Osteoblast (primary cell): ENCODE data around the gene RNGTT. TPM values are rescaled to one million over a fixed set of nuclear protein-coding genes. Genes with fewer than 3 reads are reported as not detected.

ENCODE experiments used
- DNase-seq: peaks from one replicate; pipeline ENCODE4 v3.0.0; 2011; ENCODE audit warnings: low spot score, mixed read lengths; ENCODE audit not compliant: insufficient read length; ENCODE audit errors: missing footprints
- H2AFZ ChIP-seq: 2 replicates; pipeline ENCODE4 v1.6.0; 2011; ENCODE audit warnings: mild to moderate bottlenecking, low read length
- H3K27ac ChIP-seq: 2 replicates; pipeline ENCODE4 v1.5.1; 2011; ENCODE audit warnings: mild to moderate bottlenecking, low read depth, low read length, moderate library complexity
- H3K27me3 ChIP-seq: 2 replicates; pipeline ENCODE4 v1.6.0; 2012; ENCODE audit warnings: mild to moderate bottlenecking, control low read depth, inconsistent platforms, low read length, moderate library complexity; ENCODE audit not compliant: insufficient read depth
- H3K36me3 ChIP-seq: 2 replicates; pipeline ENCODE4 v1.5.1; 2011; ENCODE audit warnings: mild to moderate bottlenecking, low read length, control low read depth, moderate library complexity; ENCODE audit not compliant: insufficient read depth
- H3K4me1 ChIP-seq: 2 replicates; pipeline ENCODE4 v1.5.1; 2011; ENCODE audit warnings: mild to moderate bottlenecking, low read length, control low read depth, moderate library complexity; ENCODE audit not compliant: insufficient read depth
- H3K4me2 ChIP-seq: 2 replicates; pipeline ENCODE4 v1.6.0; 2011; ENCODE audit warnings: mild to moderate bottlenecking, low read length; ENCODE audit not compliant: insufficient read depth
- H3K4me3 ChIP-seq: fragments of 200-600 bp; sonication (generic); 3 replicates; pipeline ENCODE4 v1.5.1; 2012; ENCODE audit warnings: mild to moderate bottlenecking, low read length, inconsistent platforms; ENCODE audit not compliant: insufficient read depth
- H3K79me2 ChIP-seq: 2 replicates; pipeline ENCODE4 v1.6.0; 2012; ENCODE audit warnings: mild to moderate bottlenecking, low read length, control low read depth, inconsistent platforms; ENCODE audit not compliant: insufficient read depth
- H3K9me3 ChIP-seq: 2 replicates; pipeline ENCODE4 v1.5.1; 2011; ENCODE audit warnings: low read depth, low read length, control low read depth
- H4K20me1 ChIP-seq: 2 replicates; pipeline ENCODE4 v1.6.0; 2012; ENCODE audit warnings: mild to moderate bottlenecking, low read length, control low read depth; ENCODE audit not compliant: insufficient read depth
- CTCF ChIP-seq: IDR thresholded peaks from 2 replicates; pipeline ENCODE4 v1.5.1; 2011; ENCODE audit warnings: mild to moderate bottlenecking, low read depth, low read length, moderate library complexity; ENCODE audit errors: extremely low read depth
- total RNA-seq: library from RNA; depleted of rRNA; stranded (reverse); fragments of >200 nt; gene quantifications from 2 replicates; pipeline ENCODE4 v1.2.3, GENCODE V29; 2012

Gene RNGTT
- total RNA-seq, 1 donor: 19.2 TPM

GRCh38 chr6:88669475-88669874 lies 293.9 kb downstream of the RNGTT start:
- H3K27me3 ChIP-seq: no peaks in the 10 kb centered on the region

GRCh38 chr6:88666901-88667300 lies 296.5 kb downstream of the RNGTT start:
- Histone ChIP-seq H3K36me3 (peaks cover 3% of the 10 kb centered on the region), H3K27ac (no peak overlapping the region), H4K20me1 (peaks cover 3% of the 10 kb centered on the region), H3K4me3 (no peak overlapping the region), H3K9me3 (peaks cover 6% of the 10 kb centered on the region), H3K79me2 (no peaks in the 10 kb centered on the region), H3K4me2 (no peak overlapping the region), H2AFZ (no peak overlapping the region), H3K27me3 (no peaks in the 10 kb centered on the region), H3K4me1 (no peaks in the 10 kb centered on the region)
- no peak for DNase-seq
- TF ChIP-seq CTCF: no peak

More at GRCh38 chr6:88669475-88669874, 293.9 kb downstream of the RNGTT start:
- no peaks in the 10 kb centered on the region for H3K79me2 ChIP-seq
- no peak overlapping the region for H3K27ac ChIP-seq
- peaks cover 6% of the 10 kb centered on the region for H3K9me3 ChIP-seq
- no peaks in the 10 kb centered on the region for H4K20me1 ChIP-seq
- H3K36me3 ChIP-seq: no peaks in the 10 kb centered on the region
- no peak for TF ChIP-seq CTCF
- H3K4me2 ChIP-seq: no peak overlapping the region
- no peak overlapping the region for H3K4me3 ChIP-seq
- H3K4me1 ChIP-seq: no peaks in the 10 kb centered on the region
- no peak for DNase-seq
- H2AFZ ChIP-seq: no peak overlapping the region

- no peak for TF ChIP-seq CTCF
- no peak for DNase-seq
Measured at GRCh38 chr6:88665131-88665530, 298.3 kb downstream of the RNGTT start.

GRCh38 chr6:88663801-88664200 lies 299.6 kb downstream of the RNGTT start:
- peaks cover 3% of the 10 kb centered on the region for H3K36me3 ChIP-seq
- DNase-seq: no peak
- H3K4me3 ChIP-seq: no peak overlapping the region
- no peak overlapping the region for H2AFZ ChIP-seq
- H3K79me2 ChIP-seq: no peaks in the 10 kb centered on the region
- TF ChIP-seq CTCF: no peak
- no peak overlapping the region for H3K27ac ChIP-seq
- no peaks in the 10 kb centered on the region for H3K9me3 ChIP-seq
- H3K4me2 ChIP-seq: no peak overlapping the region
- no peaks in the 10 kb centered on the region for H3K27me3 ChIP-seq
- H4K20me1 ChIP-seq: peaks cover 3% of the 10 kb centered on the region
- no peaks in the 10 kb centered on the region for H3K4me1 ChIP-seq

More at GRCh38 chr6:88665131-88665530, 298.3 kb downstream of the RNGTT start:
- Histone ChIP-seq H2AFZ (no peak overlapping the region), H3K79me2 (no peaks in the 10 kb centered on the region), H3K9me3 (peaks cover 3% of the 10 kb centered on the region), H3K4me2 (no peak overlapping the region), H3K4me3 (no peak overlapping the region), H3K4me1 (no peaks in the 10 kb centered on the region), H3K27me3 (no peaks in the 10 kb centered on the region), H4K20me1 (peaks cover 3% of the 10 kb centered on the region), H3K36me3 (peaks cover 3% of the 10 kb centered on the region), H3K27ac (no peak overlapping the region)
